Neutrophil (primary cell): Measurements from ENCODE around the gene BCR.

ENCODE experiments used
- H3K27ac ChIP-seq: fragments of 200-600 bp; sonication (generic); 2 replicates; pipeline ENCODE4 v1.5.1; 2016; ENCODE audit warnings: mild to moderate bottlenecking, moderate library complexity
- H3K27me3 ChIP-seq: fragments of 200-600 bp; sonication (generic); 2 replicates; pipeline ENCODE4 v1.6.0; 2016; ENCODE audit warnings: mild to moderate bottlenecking
- H3K36me3 ChIP-seq: fragments of 200-600 bp; sonication (generic); 2 replicates; pipeline ENCODE4 v1.5.1; 2017
- H3K4me1 ChIP-seq, 2 experiments: fragments of 200-600 bp in 1 of 2; sonication (generic) in 1 of 2; 1 replicate in 1 of 2; 2 replicates in 1 of 2; pipeline versions ENCODE4 v1.5.1 to v1.6.1; 2013 to 2016; ENCODE audit warnings: low read depth in 1 of 2, low read length in 1 of 2, mild to moderate bottlenecking in 1 of 2, moderate library complexity in 1 of 2; ENCODE audit not compliant: control insufficient read depth in 1 of 2, insufficient read depth in 1 of 2
- H3K4me3 ChIP-seq, 2 experiments: fragments of 200-600 bp in 1 of 2; sonication (generic) in 1 of 2; 1 replicate in 1 of 2; 2 replicates in 1 of 2; pipeline ENCODE4 v1.5.1; 2013 to 2016; ENCODE audit warnings: low read depth in 1 of 2, low read length in 1 of 2, mild to moderate bottlenecking in 1 of 2, moderate library complexity in 1 of 2
- H3K9me3 ChIP-seq: fragments of 200-600 bp; sonication (generic); 2 replicates; pipeline ENCODE4 v1.5.1; 2016
- CTCF ChIP-seq: fragments of 200-600 bp; sonication (generic); IDR thresholded peaks from 2 replicates; pipeline ENCODE4 v1.5.1; 2016; ENCODE audit warnings: antibody characterized with exemption

BCR gene

DNA sequence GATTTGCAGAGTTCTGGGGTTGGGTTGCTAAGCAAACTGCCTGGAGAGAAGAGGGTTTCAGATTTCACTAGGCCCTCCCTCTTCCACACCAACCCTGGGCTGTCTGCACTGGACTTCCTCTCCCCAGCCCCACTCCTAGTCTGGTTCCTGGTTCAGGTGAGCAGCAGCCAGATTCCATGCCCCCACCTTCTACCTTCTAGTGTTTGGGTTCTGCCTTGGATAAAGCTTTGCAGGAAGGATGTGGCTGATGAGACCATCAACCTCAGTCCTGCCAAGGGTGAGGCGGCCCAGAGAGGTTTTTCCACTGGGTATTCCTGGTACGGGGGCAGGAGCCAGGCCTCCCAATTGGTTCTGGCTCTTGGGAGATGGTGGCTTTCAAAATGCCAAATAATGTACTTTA, 68.3 kb downstream of the BCR start:
- H3K4me3 ChIP-seq = no peak overlapping the region
- H3K9me3 ChIP-seq = no peaks in the 10 kb centered on the region
- peaks cover 7% of the 10 kb centered on the region for H3K36me3 ChIP-seq
- H3K27ac ChIP-seq = peak overlapping the region; percentile 9
- H3K4me1 ChIP-seq = peaks cover 50 to 60% of the 10 kb centered on the region in 2 experiments
- no peak for TF ChIP-seq CTCF
- H3K27me3 ChIP-seq = no peaks in the 10 kb centered on the region

- peaks cover 22% of the 10 kb centered on the region for H3K36me3 ChIP-seq
- H3K9me3 ChIP-seq = no peaks in the 10 kb centered on the region
- H3K4me3 ChIP-seq = no peak overlapping the region
- H3K27ac ChIP-seq = peak overlapping the region; percentile 45
- H3K27me3 ChIP-seq = no peaks in the 10 kb centered on the region
- no peak for TF ChIP-seq CTCF
- H3K4me1 ChIP-seq = peaks cover 44 to 50% of the 10 kb centered on the region in 2 experiments
Observed at GRCh38 chr22:23250056-23250784, 69.9 kb downstream of the BCR start.

DNA sequence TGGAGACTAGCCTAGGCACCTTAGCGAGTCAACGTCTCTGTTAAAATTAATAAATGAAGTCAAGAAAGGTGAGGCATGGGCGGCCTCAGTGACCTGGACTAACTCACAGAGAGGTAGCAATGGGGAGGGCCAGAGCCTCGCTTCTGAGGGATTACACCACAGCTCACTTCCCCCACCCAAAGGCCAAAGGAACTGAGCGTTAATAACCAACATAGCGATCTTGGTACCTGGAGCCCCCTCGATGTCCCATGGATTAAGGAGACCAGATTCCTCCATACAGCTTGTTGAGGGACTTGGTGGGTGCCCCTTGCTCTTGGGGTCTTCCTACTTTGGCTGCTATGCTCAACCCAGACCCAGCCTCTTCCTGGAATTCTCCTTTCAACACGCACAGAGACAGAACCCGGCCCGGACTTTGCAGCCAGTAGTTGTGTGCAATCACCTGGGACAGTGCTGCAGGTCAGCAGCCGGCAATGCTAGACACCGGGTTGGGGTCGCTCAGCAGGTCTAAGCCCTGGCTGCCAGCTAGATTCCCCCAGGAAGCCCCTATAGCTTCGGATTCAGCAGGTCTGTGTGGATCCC, 70.6 kb downstream of the BCR start:
- Histone ChIP-seq H3K4me3 (no peak overlapping the region), H3K27me3 (no peaks in the 10 kb centered on the region), H3K9me3 (no peaks in the 10 kb centered on the region), H3K27ac (peak overlapping the region; percentile 45), H3K4me1 (peaks cover 38 to 44% of the 10 kb centered on the region in 2 experiments), H3K36me3 (peaks cover 28% of the 10 kb centered on the region)
- TF ChIP-seq CTCF = no peak

GRCh38 chr22:23251445-23252093, 71.3 kb downstream of the BCR start:
- H3K4me1 ChIP-seq = peaks cover 31 to 37% of the 10 kb centered on the region in 2 experiments

More at GRCh38 chr22:23251445-23252093, 71.3 kb downstream of the BCR start:
- peak overlapping the region; percentile 45 for H3K27ac ChIP-seq
- H3K27me3 ChIP-seq = no peaks in the 10 kb centered on the region
- no peaks in the 10 kb centered on the region for H3K9me3 ChIP-seq
- no peak overlapping the region for H3K4me3 ChIP-seq
- H3K36me3 ChIP-seq = peaks cover 35% of the 10 kb centered on the region
- TF ChIP-seq CTCF = no peak
